Kidney epithelial cell (primary cell): ENCODE results near the gene AURKA. TPM values are rescaled to one million over a fixed set of nuclear protein-coding genes. Genes with fewer than 3 reads are reported as not detected.

Experiments
- DNase-seq: peaks from one replicate; pipeline ENCODE4 v3.0.0-alpha.2; 2010; ENCODE audit warnings: low read depth
- H3K27me3 ChIP-seq: 2 replicates; pipeline ENCODE4 v1.6.0; 2011; ENCODE audit warnings: low read length; ENCODE audit not compliant: control insufficient read depth, insufficient read depth
- H3K36me3 ChIP-seq: 2 replicates; pipeline ENCODE4 v1.5.1; 2011; ENCODE audit warnings: low read length; ENCODE audit not compliant: control insufficient read depth, insufficient read depth
- H3K4me3 ChIP-seq: 2 replicates; pipeline ENCODE4 v1.5.1; 2011; ENCODE audit warnings: low read depth, mild to moderate bottlenecking, control low read depth, low read length
- CTCF ChIP-seq: IDR thresholded peaks from 2 replicates; pipeline ENCODE4 v1.5.1; 2011; ENCODE audit warnings: mild to moderate bottlenecking, moderate library complexity, low read length, control low read depth, inconsistent platforms; ENCODE audit not compliant: insufficient read depth, poor library complexity, severe bottlenecking
- total RNA-seq: library from RNA; depleted of rRNA; stranded (reverse); fragments of >200 nt; gene quantifications from 2 replicates; pipeline ENCODE4 v1.2.3, GENCODE V29; 2015

AURKA gene
- total RNA-seq, 1 donor from 2014 or later, result 8.0 TPM

GRCh38 chr20:56420940-56421688 lies 29.1 kb upstream of the AURKA start:
- no peak for DNase-seq
- H3K27me3 ChIP-seq, result no peaks in the 10 kb centered on the region
- TF ChIP-seq CTCF, result no peak
- no peak overlapping the region for H3K4me3 ChIP-seq
- H3K36me3 ChIP-seq, result no peaks in the 10 kb centered on the region

- no peaks in the 10 kb centered on the region for H3K36me3 ChIP-seq
Measured at GRCh38 chr20:56420028-56420427, 28.0 kb upstream of the AURKA start.

GRCh38 chr20:56418385-56418861 lies 26.4 kb upstream of the AURKA start:
- H3K27me3 ChIP-seq, result no peaks in the 10 kb centered on the region
- no peak overlapping the region for H3K4me3 ChIP-seq
- no peak for DNase-seq
- no peaks in the 10 kb centered on the region for H3K36me3 ChIP-seq
- TF ChIP-seq CTCF, result no peak

More at GRCh38 chr20:56420028-56420427, 28.0 kb upstream of the AURKA start:
- H3K27me3 ChIP-seq, result no peaks in the 10 kb centered on the region
- no peak for TF ChIP-seq CTCF
- DNase-seq, result no peak
- no peak overlapping the region for H3K4me3 ChIP-seq

- H3K4me3 ChIP-seq, result no peak overlapping the region
- TF ChIP-seq CTCF, result no peak
- H3K36me3 ChIP-seq, result no peaks in the 10 kb centered on the region
- no peak for DNase-seq
- H3K27me3 ChIP-seq, result no peaks in the 10 kb centered on the region
Measured at GRCh38 chr20:56417911-56418310, 25.9 kb upstream of the AURKA start.

- Histone ChIP-seq H3K27me3 (no peaks in the 10 kb centered on the region), H3K4me3 (no peak overlapping the region), H3K36me3 (no peaks in the 10 kb centered on the region)
- no peak for DNase-seq
- TF ChIP-seq CTCF, result no peak
Measured at GRCh38 chr20:56417402-56417801, 25.4 kb upstream of the AURKA start.
